HG02885 (cell line): ENCODE results near the gene RPS6KA6.
"Not testable (repeated sequence)": the region's sequence is repeated elsewhere in the genome, so short reads cannot be mapped to it uniquely, and the experiment has no call there.

ENCODE experiments used
- ATAC-seq: cut with Tn5 transposase; IDR thresholded peaks from one replicate; pipeline ENCODE4 v1.9.1; 2021; ENCODE audit warnings: mild to moderate bottlenecking; ENCODE audit not compliant: unreplicated experiment, poor library complexity

Gene RPS6KA6

DNA sequence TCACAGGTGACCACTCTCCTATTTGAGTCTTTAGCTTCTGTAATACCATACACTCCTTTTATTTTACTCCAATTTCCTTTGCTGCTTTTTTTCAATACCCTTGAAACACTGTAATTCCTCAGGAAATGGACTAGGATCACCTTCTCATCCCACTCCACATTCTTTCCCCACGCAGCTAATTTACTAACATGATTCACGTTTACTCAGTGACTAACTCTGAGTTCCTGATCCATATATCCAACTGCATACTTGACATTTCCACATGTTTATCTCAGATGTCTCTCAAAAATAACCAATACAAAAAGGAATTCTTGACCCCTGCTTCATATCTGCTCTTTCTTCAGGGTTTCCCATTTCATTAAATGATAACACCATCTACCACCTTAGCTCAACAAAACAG, 19.9 kb downstream of the RPS6KA6 start:
- ATAC-seq = no peak

DNA sequence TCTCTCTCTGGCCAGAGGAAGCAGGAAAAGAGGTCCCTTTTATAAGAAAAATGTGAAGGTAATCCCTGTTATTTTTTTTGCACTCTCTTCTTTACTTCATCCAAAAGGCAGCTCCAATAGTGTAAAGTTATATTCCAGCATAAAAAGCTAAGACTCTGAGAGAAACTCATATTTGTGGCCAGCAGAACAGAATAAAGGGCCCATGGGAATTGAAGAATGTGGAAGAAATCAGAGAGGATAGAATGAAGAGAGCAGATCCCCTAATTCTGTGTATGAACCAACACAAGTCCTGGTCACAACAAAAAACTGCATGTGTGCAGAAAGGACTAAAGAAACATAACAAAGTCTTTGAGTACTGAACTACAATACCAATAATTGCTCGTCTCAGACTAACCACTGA, 22.3 kb downstream of the RPS6KA6 start:
- ATAC-seq = no peak

GRCh38 chrX:84162401-84162800, 25.6 kb downstream of the RPS6KA6 start:
- no peak for ATAC-seq

GRCh38 chrX:84161641-84162040, 26.4 kb downstream of the RPS6KA6 start:
- ATAC-seq = no peak

DNA sequence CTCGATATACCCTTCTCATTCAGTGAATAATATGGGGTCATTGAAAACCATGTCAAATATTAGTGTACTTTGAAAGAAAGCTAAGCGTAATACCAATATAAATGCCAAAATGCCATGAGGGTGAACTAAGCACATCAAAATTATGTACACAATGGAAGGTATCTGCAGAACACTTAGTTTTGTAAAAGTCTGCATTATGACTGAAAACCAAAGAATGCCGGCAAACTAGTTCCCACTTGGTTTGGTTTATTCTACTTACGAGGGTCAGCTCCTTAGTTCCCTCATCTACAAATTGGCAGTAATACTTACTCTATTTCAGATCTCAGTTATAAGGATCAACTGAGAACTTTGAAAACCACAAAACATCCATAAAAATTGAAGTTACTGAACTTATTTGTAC, 27.3 kb downstream of the RPS6KA6 start:
- ATAC-seq = no peak

GRCh38 chrX:84156821-84157220, 31.2 kb downstream of the RPS6KA6 start:
- no peak for ATAC-seq

DNA sequence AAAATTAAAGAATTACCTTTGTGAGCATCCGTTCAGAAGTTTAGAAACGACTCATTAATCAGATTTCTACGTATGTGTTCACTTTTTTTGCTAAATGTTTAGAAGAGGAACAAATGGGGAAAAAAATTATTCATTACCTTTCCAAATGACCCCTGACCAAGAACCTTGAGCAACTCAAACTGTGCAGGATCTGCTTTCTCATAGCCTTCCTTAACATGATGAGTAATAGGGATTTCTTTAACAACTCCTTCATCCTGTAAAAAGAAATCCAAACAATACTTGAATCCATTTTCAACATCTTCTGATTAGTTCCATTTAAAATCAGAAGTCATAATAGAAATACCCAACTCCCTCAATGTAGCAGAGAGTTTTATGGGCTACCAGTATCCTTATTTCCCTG, 32.1 kb downstream of the RPS6KA6 start:
- ATAC-seq = no peak

- no peak for ATAC-seq
Measured at GRCh38 chrX:84153538-84153937, 34.5 kb downstream of the RPS6KA6 start.

- no peak for ATAC-seq
Measured at GRCh38 chrX:84144991-84145390, 43.0 kb downstream of the RPS6KA6 start.

DNA sequence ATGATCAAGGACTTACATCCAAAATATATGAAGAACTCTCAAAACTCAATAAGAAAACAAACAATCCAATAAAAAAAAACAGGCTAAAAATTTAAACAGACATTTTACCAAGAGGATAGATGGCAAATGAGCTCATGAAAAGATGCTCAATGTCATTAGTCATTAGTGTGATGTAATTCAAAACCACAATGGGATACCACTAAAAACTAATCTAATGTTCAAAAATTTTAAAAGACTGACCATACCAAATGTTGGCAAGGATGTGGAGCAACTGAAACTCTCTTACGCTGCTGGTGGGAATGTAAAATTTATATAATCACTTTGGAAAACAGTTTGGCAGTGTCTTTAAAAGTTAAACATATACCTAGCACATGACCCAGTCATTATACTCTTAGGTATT, 43.7 kb downstream of the RPS6KA6 start:
- ATAC-seq = no peak

DNA sequence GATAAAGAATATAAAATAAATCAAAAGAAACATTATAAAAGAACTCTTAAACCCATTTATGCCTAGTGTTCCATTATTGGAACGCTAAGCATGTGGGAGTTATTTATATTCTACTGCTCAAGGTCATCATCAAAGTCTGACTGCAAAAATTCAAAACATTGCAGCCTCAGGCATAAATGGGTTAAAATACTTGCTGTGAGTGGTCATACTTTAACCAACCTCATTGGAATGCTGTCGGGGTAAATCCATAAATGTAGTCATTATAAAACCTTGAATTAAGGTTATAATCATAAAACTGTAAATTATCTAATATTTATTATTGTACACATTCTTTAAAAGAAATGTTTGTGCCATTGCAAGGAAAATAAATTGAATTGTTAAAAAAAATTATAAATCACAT, 55.0 kb downstream of the RPS6KA6 start:
- no peak for ATAC-seq

GRCh38 chrX:84123585-84123984, 64.4 kb downstream of the RPS6KA6 start:
- ATAC-seq = no peak

DNA sequence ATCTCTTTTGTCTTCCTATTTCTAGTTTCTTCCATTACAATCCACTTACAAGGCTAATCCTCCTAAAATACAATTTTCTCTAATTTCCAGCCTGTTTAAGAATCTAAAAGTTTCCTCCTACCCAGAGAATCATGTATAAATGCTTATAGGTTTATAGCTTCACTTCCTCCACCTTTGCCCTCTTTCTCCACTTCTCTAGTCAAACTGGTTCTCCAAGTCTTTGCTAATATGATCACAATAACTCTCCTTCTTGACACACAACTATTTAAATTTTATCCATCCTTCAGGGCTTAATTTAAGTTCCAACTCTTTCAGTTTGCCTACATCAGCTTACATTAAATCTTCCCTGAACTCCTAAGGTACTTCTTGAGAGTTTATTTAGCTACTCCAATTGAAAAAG, 69.2 kb downstream of the RPS6KA6 start:
- ATAC-seq = no peak

DNA sequence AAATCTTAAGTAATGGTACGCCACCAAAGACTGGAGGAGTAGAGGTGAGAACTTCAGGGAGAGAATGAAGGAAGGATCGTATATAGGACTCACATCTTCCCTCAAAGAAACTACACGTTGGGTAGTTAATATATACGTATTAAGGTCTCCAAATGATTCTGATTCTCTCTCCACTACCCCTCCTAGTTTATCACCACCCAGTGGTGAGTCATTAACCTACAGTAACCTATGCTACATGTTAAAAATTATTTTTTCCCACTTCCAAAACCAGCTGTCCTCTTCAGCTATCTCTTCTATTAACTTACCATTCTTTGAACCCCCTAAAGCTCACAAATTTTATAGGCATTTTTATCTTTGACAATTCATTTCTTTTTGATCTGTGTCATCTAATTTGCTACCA, 69.7 kb downstream of the RPS6KA6 start:
- no peak for ATAC-seq

DNA sequence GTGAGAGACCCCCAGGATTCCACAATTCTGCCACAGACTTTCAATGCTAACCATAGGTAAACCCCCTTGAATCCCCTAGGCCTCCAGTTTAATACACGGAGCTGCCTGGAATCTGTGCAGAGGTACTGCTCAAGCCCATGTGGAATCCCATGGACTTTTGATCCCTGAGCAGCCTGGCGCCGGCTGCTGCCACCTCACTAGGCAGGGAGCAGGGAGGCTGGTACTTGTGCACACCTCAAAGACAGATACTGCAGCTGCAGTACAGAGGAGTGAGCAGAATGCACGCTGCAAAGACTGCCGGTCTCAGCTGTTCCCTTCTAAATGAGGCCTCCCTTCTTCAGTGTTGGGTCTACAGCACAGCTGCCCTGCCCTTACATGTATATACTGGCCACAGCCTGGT, 79.4 kb downstream of the RPS6KA6 start:
- no peak for ATAC-seq

DNA sequence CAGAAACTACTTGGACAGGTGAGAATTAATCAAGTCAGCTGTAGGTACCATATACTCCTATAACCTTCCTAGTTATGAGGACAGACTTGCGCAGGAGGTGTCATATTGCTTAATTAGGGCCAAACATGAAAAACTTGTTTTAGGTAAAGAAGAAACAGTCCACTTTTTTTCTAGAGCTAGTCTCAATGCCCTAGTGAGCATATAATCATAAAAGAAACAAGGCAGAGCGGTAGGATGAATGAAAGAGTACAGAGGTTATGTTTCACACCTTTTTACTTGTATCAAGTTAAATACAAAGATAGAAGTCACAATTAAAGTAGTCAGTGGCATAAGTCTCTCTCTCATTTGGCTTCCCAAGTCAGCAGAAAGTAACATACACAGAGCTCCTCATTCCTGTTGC, 88.9 kb downstream of the RPS6KA6 start:
- no peak for ATAC-seq

- ATAC-seq = not testable (repeated sequence)
Measured at GRCh38 chrX:84079479-84080197, 108.4 kb downstream of the RPS6KA6 start.

GRCh38 chrX:84078991-84079390, 109.0 kb downstream of the RPS6KA6 start:
- no peak for ATAC-seq

DNA sequence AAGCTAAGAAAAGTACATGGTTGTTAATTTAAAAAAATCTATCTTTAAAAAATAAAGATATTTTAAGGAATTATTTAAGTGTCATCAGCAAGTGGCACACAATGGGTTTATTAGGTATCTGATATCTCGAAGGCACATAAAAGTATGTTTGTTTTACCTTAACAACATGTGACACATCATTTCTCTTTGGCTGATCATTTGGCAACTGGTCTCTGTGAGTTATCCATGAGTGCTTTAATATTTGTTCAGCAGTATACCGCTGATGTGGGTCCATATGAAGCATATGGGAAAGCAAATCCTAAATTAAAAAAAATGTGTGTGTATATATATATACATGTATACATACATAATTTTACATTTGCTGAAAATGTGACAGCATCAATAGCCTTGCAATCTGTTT, 123.2 kb downstream of the RPS6KA6 start:
- no peak for ATAC-seq

GRCh38 chrX:84064164-84064563, 123.8 kb downstream of the RPS6KA6 start:
- ATAC-seq = no peak

DNA sequence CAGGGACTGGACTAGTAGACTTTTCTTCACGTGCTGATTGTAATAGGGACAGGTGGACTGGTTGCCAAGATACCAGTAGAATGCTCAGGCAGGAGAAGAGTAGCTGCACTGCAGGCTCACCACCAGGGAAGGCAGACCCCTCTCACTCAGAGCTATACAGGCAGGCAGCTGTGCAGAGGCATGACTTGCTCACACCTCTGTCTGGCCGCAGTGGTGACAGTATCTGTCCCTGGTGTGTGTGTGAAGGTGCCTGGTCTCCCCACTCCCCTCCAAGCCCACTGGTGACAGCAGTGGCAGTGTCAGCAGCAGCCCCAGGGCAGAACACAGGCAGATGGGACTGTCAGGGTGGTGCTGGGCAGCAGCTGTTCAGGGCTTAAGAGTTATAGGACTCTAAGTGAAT, 140.7 kb downstream of the RPS6KA6 start:
- no peak for ATAC-seq

GRCh38 chrX:84046403-84046984, 141.5 kb downstream of the RPS6KA6 start:
- peak; percentile 99 for ATAC-seq
